Fibroblast of pulmonary artery (primary cell): ENCODE measurements around the gene COL18A1.
A peak's percentile ranks its signal among the peaks of the same experiment; 100 is the strongest.

Experiments used
- DNase-seq: peaks from one replicate; pipeline ENCODE4 v3.0.0-alpha.2; 2010; ENCODE audit warnings: low read depth
- H3K4me3 ChIP-seq: replicated peaks from 2 replicates; pipeline ENCODE4 v1.5.1; 2011; ENCODE audit warnings: low read depth, mild to moderate bottlenecking, control low read depth, low read length, moderate library complexity
- TF ChIP-seq, protein P1 (sequence below): IDR thresholded peaks from 2 replicates; pipeline ENCODE4 v1.5.1; 2011; ENCODE audit warnings: mild to moderate bottlenecking, control low read depth, low read length, inconsistent platforms; ENCODE audit errors: missing control alignments

The COL18A1 gene

DNA sequence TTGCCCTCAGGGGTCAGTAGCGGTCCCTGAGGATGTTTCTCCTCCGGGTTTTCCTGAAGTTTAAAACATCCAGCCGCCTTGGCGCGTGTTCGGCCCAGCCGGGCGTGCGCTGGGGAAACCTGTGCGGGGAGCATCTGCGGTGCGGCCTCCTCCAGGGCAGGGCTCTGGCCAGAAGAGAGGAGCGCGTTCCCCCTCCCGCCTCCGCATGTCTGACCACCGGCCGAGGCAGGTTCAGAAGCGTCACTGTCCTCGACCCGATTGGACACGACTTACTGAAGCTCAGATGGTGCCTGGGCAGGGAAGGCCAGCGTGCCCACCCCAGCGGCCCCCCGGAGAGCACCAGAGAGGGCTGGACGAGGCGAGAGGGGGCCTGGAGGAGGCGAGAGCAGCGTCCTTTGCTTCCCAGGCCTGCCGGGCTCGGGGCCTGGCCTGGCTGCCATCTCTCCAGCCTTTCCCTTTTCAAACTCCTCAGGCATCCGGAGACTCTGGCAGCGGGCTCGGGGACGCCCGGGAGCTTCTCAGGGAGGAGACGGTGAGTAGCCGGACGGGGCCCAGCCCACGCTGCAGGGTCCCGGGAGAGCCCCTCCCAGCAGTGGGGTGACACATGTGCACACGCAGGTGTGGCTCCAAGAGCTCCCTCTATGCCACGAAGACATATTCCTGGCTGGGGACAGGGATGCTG lies 70.2 kb downstream of the COL18A1 start:
- no peak for DNase-seq
- no peak overlapping the region for H3K4me3 ChIP-seq
- TF ChIP-seq, protein P1, sequence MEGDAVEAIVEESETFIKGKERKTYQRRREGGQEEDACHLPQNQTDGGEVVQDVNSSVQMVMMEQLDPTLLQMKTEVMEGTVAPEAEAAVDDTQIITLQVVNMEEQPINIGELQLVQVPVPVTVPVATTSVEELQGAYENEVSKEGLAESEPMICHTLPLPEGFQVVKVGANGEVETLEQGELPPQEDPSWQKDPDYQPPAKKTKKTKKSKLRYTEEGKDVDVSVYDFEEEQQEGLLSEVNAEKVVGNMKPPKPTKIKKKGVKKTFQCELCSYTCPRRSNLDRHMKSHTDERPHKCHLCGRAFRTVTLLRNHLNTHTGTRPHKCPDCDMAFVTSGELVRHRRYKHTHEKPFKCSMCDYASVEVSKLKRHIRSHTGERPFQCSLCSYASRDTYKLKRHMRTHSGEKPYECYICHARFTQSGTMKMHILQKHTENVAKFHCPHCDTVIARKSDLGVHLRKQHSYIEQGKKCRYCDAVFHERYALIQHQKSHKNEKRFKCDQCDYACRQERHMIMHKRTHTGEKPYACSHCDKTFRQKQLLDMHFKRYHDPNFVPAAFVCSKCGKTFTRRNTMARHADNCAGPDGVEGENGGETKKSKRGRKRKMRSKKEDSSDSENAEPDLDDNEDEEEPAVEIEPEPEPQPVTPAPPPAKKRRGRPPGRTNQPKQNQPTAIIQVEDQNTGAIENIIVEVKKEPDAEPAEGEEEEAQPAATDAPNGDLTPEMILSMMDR, result no peak

DNA sequence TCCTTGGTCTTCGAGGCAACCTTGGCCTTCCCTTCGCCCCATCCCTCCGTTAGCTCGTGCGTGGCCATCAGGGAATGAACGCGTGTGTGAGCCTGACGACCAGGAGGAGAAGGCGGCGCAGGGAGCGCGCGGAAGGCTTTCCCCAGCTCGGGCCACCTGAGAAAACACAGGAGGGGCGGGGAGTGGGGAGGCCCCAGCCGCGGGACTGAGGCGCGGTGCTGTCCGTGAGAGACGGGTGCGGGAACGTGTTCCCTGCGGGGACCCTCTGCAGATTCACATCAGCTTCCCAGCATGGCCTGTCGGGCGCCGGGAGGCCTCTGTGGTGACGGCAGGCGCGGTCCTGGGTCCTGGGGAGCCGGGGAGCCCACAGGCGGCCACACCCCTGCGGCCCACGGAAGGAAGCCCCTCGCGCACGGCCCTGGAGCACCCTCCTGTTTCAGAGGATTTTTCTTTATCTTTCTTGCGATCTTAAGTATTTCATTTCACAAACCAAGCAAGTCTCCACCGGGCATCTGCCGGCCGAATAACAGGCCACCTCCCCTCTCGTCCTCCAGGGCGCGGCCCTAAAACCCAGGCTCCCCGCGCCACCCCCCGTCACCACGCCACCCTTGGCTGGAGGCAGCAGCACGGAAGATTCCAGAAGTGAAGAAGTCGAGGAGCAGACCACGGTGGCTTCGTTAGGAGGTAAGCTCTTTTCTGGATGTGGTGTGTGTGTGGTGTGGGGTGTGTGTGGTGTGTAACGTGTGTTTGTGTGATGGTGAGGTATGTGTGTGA lies 71.0 kb downstream of the COL18A1 start:
- no peak overlapping the region for H3K4me3 ChIP-seq

DNA sequence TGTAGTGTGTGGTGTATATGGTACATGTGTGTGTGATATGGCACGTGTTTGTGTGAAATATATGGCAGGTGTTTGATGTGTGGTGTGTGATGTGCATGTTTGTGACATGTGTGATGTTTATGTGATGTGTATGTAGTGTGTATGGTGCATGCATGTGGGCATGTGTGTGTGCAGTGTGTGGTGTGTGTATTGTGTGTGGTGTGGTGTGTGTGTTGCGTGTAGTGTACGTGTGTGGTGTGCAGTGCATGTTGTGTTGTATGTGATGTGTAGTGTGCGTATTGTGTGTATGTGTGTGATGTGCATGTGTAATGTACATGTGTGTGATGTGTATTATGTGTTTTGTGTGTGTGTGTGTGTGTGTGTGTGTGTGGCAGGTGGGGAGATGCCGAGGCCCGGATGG lies 71.6 kb downstream of the COL18A1 start:
- TF ChIP-seq, protein P1, result no peak
- H3K4me3 ChIP-seq, result no peak overlapping the region
- no peak for DNase-seq

More for the DNA sequence above, 71.0 kb downstream of the COL18A1 start:
- no peak for DNase-seq
- TF ChIP-seq, protein P1, result no peak

DNA sequence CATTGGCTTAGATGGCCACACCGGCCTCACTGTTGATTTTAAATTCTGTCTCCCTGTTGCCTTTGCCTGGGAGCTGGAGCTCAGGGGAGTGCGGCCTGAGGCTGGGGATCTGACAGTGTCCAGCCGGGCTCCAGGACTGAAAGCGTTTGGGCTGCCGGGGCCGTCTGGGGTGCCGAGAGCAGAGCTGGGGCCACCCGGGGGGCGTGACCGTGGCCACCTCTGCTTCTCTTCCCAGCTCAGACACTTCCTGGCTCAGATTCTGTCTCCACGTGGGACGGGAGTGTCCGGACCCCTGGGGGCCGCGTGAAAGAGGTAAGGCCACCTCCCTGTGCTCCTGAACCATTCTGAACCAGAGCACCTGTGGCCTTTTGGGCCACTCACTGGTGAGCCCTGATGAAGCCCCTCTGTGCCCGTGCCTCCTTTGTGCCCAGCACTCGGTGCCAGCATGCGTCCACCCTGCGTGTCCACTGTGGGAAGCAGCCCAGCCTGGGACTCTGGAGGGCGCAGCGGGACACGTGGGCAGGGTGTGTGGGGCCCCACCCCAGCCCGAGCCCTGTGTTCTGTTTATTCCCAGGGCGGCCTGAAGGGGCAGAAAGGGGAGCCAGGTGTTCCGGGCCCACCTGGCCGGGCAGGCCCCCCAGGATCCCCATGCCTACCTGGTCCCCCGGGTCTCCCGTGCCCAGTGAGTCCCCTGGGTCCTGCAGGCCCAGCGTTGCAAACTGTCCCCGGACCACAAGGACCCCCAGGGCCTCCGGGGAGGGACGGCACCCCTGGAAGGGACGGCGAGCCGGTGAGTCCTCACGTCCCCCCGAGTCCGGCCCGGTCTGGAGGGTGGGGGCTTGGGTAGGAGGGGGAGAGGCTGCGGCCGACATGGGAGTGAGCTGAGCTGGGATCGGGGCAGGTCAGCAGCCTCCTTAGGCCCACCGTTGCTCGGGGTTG lies 72.5 kb downstream of the COL18A1 start:
- DNase-seq, result no peak
- TF ChIP-seq, protein P1, result no peak
- H3K4me3 ChIP-seq, result no peak overlapping the region

DNA sequence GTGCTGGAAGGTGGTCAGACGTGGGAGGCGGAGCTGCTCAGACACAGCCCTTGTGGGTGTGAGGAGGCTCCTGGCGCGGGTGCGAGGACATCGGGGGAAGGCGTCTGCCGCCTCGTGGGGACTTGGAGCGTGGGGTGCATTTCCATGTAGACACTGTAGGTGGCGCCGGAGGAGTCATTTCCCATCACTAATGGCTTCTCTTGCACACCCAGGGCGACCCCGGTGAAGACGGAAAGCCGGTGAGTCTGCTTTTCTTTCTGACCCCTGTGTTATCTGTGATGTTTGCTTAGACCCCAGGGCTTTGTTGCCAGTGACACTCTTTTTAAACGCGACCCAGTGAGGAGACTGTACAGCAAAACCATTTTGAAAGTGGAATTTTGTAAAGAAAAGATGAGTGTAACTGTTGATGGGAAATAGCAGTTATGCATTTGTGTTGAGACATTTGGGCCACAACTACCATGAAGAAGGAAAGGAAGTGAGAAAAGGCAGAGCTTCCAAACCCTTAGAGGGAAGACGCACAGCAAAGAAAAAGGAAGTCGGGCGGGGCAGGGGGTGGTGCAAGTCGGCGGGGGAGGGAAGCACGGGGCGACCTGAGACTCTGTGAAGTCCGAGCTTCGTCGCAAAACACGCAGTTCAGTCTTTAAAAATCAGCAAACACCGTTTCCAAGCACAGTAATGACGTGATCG lies 73.3 kb downstream of the COL18A1 start:
- no peak overlapping the region for H3K4me3 ChIP-seq
- TF ChIP-seq, protein P1, result peak; percentile 91
- peak; percentile 75 for DNase-seq
